GM12878 (cell line): Measurements from ENCODE around the gene INSYN2B. TPM values are rescaled to one million over a fixed set of nuclear protein-coding genes. Genes with fewer than 3 reads are reported as not detected.

Source experiments
- ATAC-seq: fragments of 200-7000 bp; cut with Tn5 transposase; 3 replicates; pipeline ENCODE4 v1.9.1; 2020; ENCODE audit warnings: mild to moderate bottlenecking, moderate library complexity
- BruUV-seq: library from RNA; stranded (reverse); fragments of 400-500 nt; replicated peaks from 2 replicates; lab custom pipeline; 2021; lab: Mats Ljungman, UMichigan
- CTCF ChIA-PET: fragments of 300-600 bp; sonication (Branson Sonifier 250); formaldehyde crosslinking; extraction: SDS; loops from one replicate; lab custom pipeline; 2021; ENCODE audit warnings: inconsistent platforms; lab: Yijun Ruan, JAX
- POLR2A ChIA-PET: fragments of 350-600 bp; formaldehyde crosslinking; extraction: SDS; loops from one replicate; lab custom pipeline; 2021; ENCODE audit warnings: inconsistent platforms; lab: Charles Lee
- RAD21 ChIA-PET: fragments of 300-600 bp; sonication (Branson Sonifier 250); formaldehyde crosslinking; loops from one replicate; lab custom pipeline; 2023; ENCODE audit warnings: antibody characterized with exemption; ENCODE audit not compliant: unreplicated experiment; lab: Charles Lee
- SMC1A ChIA-PET: fragments of 300-600 bp; sonication (Branson Sonifier 250); formaldehyde crosslinking; loops from one replicate; lab custom pipeline; 2023; ENCODE audit not compliant: unreplicated experiment, uncharacterized antibody; lab: Charles Lee
- DNase-seq: peaks from one replicate; pipeline ENCODE4 v3.0.0-alpha.2; 2011; ENCODE audit warnings: low read depth, low spot score
- FAIRE-seq: peaks from 3 replicates; lab custom pipeline; 2011; peaks lifted over from hg19 to GRCh38; lab: Jason Lieb, UNC
- H2AFZ ChIP-seq: 2 replicates; pipeline ENCODE4 v1.6.0; 2011; ENCODE audit warnings: low read depth, low read length, control low read depth; ENCODE audit not compliant: control insufficient read depth
- H3K27ac ChIP-seq: 2 replicates; pipeline ENCODE4 v1.5.1; 2011; ENCODE audit warnings: control low read depth; ENCODE audit not compliant: control insufficient read depth, insufficient read depth
- H3K27me3 ChIP-seq, 2 experiments: replicated peaks in 1 of 2; 2 replicates each; pipeline versions ENCODE4 v1.6.0 to v1.6.1; 2011; ENCODE audit warnings: low read length in 1 of 2; ENCODE audit not compliant: control insufficient read depth in 2 of 2, insufficient read depth in 2 of 2
- H3K36me3 ChIP-seq, 2 experiments: 2 replicates each; pipeline ENCODE4 v1.5.1; 2011; ENCODE audit warnings: low read length in 1 of 2; ENCODE audit not compliant: control insufficient read depth in 2 of 2, insufficient read depth in 2 of 2
- H3K4me1 ChIP-seq: 2 replicates; pipeline ENCODE4 v1.6.1; 2011; ENCODE audit warnings: mild to moderate bottlenecking, low read length, moderate library complexity, mixed read lengths; ENCODE audit not compliant: control insufficient read depth, insufficient read depth
- H3K4me2 ChIP-seq: 2 replicates; pipeline ENCODE4 v1.6.0; 2011; ENCODE audit warnings: control low read depth; ENCODE audit not compliant: control insufficient read depth, insufficient read depth
- H3K4me3 ChIP-seq: fragments of 200-600 bp; sonication (generic); 2 replicates; pipeline ENCODE4 v1.5.1; 2016
- H3K79me2 ChIP-seq: 2 replicates; pipeline ENCODE4 v1.6.0; 2011; ENCODE audit warnings: low read length; ENCODE audit not compliant: control insufficient read depth, insufficient read depth
- H3K9ac ChIP-seq: 2 replicates; pipeline ENCODE4 v1.8.0; 2011; ENCODE audit warnings: low read length, control low read depth, mixed read lengths; ENCODE audit not compliant: control insufficient read depth, insufficient read depth
- H3K9me3 ChIP-seq: replicated peaks from 3 replicates; pipeline ENCODE4 v1.5.1; 2011; ENCODE audit warnings: mild to moderate bottlenecking, low read length; ENCODE audit not compliant: control insufficient read depth, insufficient read depth
- H4K20me1 ChIP-seq: 2 replicates; pipeline ENCODE4 v1.6.0; 2011; ENCODE audit not compliant: control insufficient read depth, insufficient read depth
- ATF7 ChIP-seq: fragments of 450-650 bp; IDR thresholded peaks from 2 replicates; pipeline ENCODE4 v1.6.1; 2016; ENCODE audit warnings: low read depth, mild to moderate bottlenecking
- CEBPB ChIP-seq, 2 experiments: fragments of 150-350 bp in 1 of 2; IDR thresholded peaks; 2 replicates each; pipeline ENCODE4 v1.6.1; 2012 to 2014; ENCODE audit warnings: low read depth in 2 of 2, low read length in 2 of 2, borderline replicate concordance in 1 of 2, inconsistent platforms in 1 of 2
- E2F8 ChIP-seq: fragments of 450-650 bp; IDR thresholded peaks from 2 replicates; pipeline ENCODE4 v1.6.1; 2018; ENCODE audit warnings: mild to moderate bottlenecking, low read depth, moderate library complexity; ENCODE audit not compliant: partially characterized antibody
- ETV6 ChIP-seq, 2 experiments: fragments of 450-650 bp in 1 of 2; IDR thresholded peaks in 1 of 2; conservative IDR thresholded peaks in 1 of 2; 2 replicates each; pipeline ENCODE4 v1.6.1; 2014; ENCODE audit warnings: antibody characterized with exemption in 1 of 2, borderline replicate concordance in 1 of 2, low read depth in 1 of 2, mild to moderate bottlenecking in 1 of 2, moderate library complexity in 1 of 2
- GATAD2B ChIP-seq: fragments of 450-650 bp; conservative IDR thresholded peaks from 2 replicates; pipeline ENCODE4 v1.6.1; 2017; ENCODE audit warnings: low read depth, mild to moderate bottlenecking, moderate library complexity
- JUND ChIP-seq: IDR thresholded peaks from 2 replicates; pipeline ENCODE4 v1.6.1; 2012; ENCODE audit warnings: low read depth, mild to moderate bottlenecking, low read length, improper control_type of control experiment, moderate library complexity
- MEF2B ChIP-seq: fragments of 450-650 bp; IDR thresholded peaks from 2 replicates; pipeline ENCODE4 v1.6.1; 2018; ENCODE audit warnings: mild to moderate bottlenecking, moderate library complexity; ENCODE audit not compliant: partially characterized antibody, poor library complexity, severe bottlenecking
- MXI1 ChIP-seq: fragments of 150-350 bp; IDR thresholded peaks from 2 replicates; pipeline ENCODE4 v1.6.1; 2011; ENCODE audit warnings: low read depth, mild to moderate bottlenecking, inconsistent platforms, low read length, improper control_type of control experiment
- NR2F1 ChIP-seq: fragments of 450-650 bp; conservative IDR thresholded peaks from 2 replicates; pipeline ENCODE4 v1.6.1; 2017; ENCODE audit warnings: mild to moderate bottlenecking
- SP1 ChIP-seq: IDR thresholded peaks from one replicate; pipeline ENCODE4 v1.6.1; 2011; ENCODE audit warnings: low read depth, low read length
- USF1 ChIP-seq: IDR thresholded peaks from 2 replicates; pipeline ENCODE4 v1.6.1; 2011; ENCODE audit warnings: borderline replicate concordance, low read depth, mild to moderate bottlenecking, moderate library complexity, mixed read lengths, low read length; ENCODE audit not compliant: insufficient read depth; ENCODE audit errors: extremely low read length
- ZNF217 ChIP-seq: fragments of 450-650 bp; IDR thresholded peaks from 2 replicates; pipeline ENCODE4 v1.6.1; 2017; ENCODE audit warnings: antibody characterized with exemption, mild to moderate bottlenecking
- ZNF687 ChIP-seq: fragments of 450-650 bp; IDR thresholded peaks from 2 replicates; pipeline ENCODE4 v1.6.1; 2017; ENCODE audit warnings: mild to moderate bottlenecking, moderate library complexity
- ZZZ3 ChIP-seq: IDR thresholded peaks from 2 replicates; pipeline ENCODE4 v1.6.1; 2011; ENCODE audit warnings: low read depth; ENCODE audit not compliant: control insufficient read depth, insufficient read length
- WGBS: methylation state at CpG from one replicate; pipeline ENCODE4 v1.1.6; 2016; ENCODE audit warnings: low lambda C conversion rate; ENCODE audit not compliant: insufficient replicate concordance, insufficient coverage; ENCODE audit errors: missing lambda C conversion rate; 5-methylcytosine and 5-hydroxymethylcytosine counted together
- in situ Hi-C: fragments of 300-500 bp; cut with MboI; formaldehyde crosslinking; loops from 9 replicates; pipeline ENCODE4 v1.14.3; 2018; ENCODE audit warnings: mixed read lengths
- intact Hi-C: fragments of 100-400 bp; cut with micrococcal nuclease; formaldehyde crosslinking; loops from one replicate; pipeline ENCODE4 v1.14.2; 2022; ENCODE audit not compliant: unreplicated experiment
- polyA plus RNA-seq, 11 experiments: library from polyadenylated mRNA; depleted of rRNA in 4 of 11; unstranded in 6 of 11; stranded (reverse) in 5 of 11; fragments of >200 nt; fragmentation: Nextera tagmentation in 4 of 11; fragmentation: Illumina TruSeq in 1 of 11; extraction: Ambion mirVana in 4 of 11; extraction: Trizol in 1 of 11; gene quantifications; 1 replicate in 1 of 11; 2 replicates in 10 of 11; pipeline versions ENCODE4 v1.2.1 to v1.2.3, GENCODE V29; 2011 to 2016; ENCODE audit warnings: inconsistent platforms in 2 of 11, missing spikeins in 2 of 11, low read depth in 1 of 11
- total RNA-seq, 4 experiments: library from RNA; depleted of rRNA in 3 of 4; stranded (reverse); fragments of >200 nt in 3 of 4; fragmentation: Illumina TruSeq in 1 of 4; extraction: Trizol in 1 of 4; gene quantifications; 2 replicates each; pipeline versions ENCODE4 v1.2.1 to v1.2.3, GENCODE V29; 2013 to 2021

Gene INSYN2B
- total and polyA plus RNA-seq, 10 of the 15 experiments (the other 5 are each of a cell fraction or from before 2014, with no cell fraction given), result 0.05 to 0.27 (median 0.13) TPM; not detected in 7

- Histone ChIP-seq H3K27ac (no peak overlapping the region), H4K20me1 (no peaks in the 10 kb centered on the region), H2AFZ (no peak overlapping the region), H3K9me3 (no peaks in the 10 kb centered on the region), H3K9ac (no peak overlapping the region), H3K36me3 (peaks cover 3 to 18% of the 10 kb centered on the region in 2 experiments), H3K79me2 (no peaks in the 10 kb centered on the region), H3K27me3 (no peaks in the 10 kb centered on the region), H3K4me2 (no peak overlapping the region), H3K4me1 (no peaks in the 10 kb centered on the region), H3K4me3 (no peak overlapping the region)
- BruUV-seq, result no TSS peak
- ATAC-seq (no peak), DNase-seq (no peak), FAIRE-seq (no peak)
- CTCF ChIA-PET, result no interaction called here
- POLR2A ChIA-PET, result no interaction called here
- intact Hi-C loops, result no loop called here
- SMC1A ChIA-PET, result no interaction called here
- RAD21 ChIA-PET, result no interaction called here
- whole genome bisulfite sequencing, result 97% methylated on average over 7 of the region's 8 CpGs
- in situ Hi-C loops, result no loop called here
- TF ChIP-seq MXI1 (no peak), ZZZ3 (no peak), NR2F1 (no peak), JUND (no peak), SP1 (no peak), GATAD2B (no peak), ETV6 (conservative IDR thresholded peaks at IDR 0.05 in 1 of 2, IDR thresholded peaks at IDR 0.05 in 1 of 2; ENCODE audit: borderline replicate concordance in 1 of 2, low read depth in 1 of 2) (no peak), ATF7 (no peak), CEBPB (IDR thresholded peaks at IDR 0.05; ENCODE audit: borderline replicate concordance in 1 of 2, low read depth in 2 of 2, low read length in 2 of 2) (no peak), ZNF217 (no peak), ZNF687 (no peak), USF1 (no peak), E2F8 (no peak), MEF2B (no peak)
Measured at GRCh38 chr5:170025853-170026252, 45.6 kb upstream of the INSYN2B start.
